Stimulated activated CD8-positive, alpha-beta memory T cell treated with anti-CD3 and anti-CD28 coated beads, Interleukin-12 subunit alpha, Interleukin-12 subunit beta, amount 100 ng/mL, for 24 hours (primary cell): Measurements from ENCODE around the gene WDR27.

ENCODE experiments used
- DNase-seq: peaks from one replicate; pipeline ENCODE4 v3.0.0-alpha.2; 2020; ENCODE audit errors: extremely low read depth

WDR27 gene

DNA sequence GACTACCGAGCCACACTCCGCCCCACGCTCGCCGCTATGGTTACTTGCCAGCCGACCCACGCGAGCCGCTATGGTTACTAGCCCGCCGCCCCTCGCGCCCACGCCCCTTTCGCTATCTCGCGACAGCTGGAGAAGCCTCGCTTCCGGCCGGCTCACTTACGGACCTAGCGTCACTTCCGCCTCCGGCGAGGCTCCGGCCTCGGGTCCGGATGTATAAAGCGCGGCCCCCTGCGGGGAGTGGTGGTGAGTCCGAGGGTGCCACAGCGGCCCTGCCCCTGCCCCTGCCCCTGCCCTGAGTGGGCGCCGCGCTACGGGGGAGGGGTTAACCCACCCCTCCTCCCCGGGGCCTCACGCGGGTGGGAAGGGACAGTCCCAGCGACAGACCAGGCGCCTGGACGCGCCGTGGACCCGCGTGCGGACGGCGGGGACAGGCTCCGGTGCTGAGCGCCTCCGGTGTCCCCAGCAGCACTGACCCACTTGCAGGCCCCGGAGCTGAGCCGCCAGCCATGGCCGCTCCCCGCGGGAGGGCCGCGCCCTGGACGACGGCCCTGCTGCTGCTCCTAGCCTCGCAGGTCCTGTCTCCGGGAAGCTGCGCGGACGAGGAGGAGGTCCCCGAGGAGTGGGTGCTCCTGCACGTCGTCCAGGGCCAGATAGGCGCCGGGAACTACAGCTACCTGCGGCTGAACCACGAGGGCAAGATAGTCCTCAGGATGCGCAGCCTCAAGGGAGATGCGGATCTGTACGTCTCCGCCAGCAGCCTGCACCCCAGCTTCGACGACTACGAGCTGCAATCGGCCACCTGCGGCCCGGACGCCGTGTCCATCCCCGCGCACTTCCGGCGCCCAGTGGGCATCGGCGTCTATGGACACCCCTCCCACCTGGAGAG lies at the start of gene WDR27, which contains the start of gene C6orf120:
TSS of gene WDR27 (minus strand) at position 76 of the 886 bp plus-strand sequence. CDS start 13,024 bp downstream, outside the sequence.
TSS of gene C6orf120 (plus strand) at position 173 of the 886 bp plus-strand sequence. CDS start at position 507, 334 bp downstream.
- DNase-seq, result peak; percentile 96

DNA sequence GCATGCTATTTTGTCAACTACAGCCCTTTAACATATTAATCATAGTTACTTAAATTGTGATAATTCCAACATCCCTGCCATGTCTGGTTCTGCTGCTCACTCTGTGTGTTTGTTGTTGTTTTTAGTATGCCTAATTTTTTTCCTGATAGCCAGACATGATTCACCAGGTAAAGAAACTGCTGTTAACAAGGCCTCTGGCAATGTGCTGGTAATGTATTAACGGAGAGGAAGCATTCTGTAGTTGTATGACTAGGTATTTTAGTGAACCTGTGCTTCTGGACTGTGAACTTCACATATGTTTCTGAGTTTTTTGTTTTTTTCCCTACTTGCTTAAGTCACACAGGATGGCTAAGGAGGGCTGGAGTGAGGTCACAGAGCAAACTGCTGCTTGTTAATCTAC lies 44.7 kb upstream of the WDR27 start:
- no peak for DNase-seq

DNA sequence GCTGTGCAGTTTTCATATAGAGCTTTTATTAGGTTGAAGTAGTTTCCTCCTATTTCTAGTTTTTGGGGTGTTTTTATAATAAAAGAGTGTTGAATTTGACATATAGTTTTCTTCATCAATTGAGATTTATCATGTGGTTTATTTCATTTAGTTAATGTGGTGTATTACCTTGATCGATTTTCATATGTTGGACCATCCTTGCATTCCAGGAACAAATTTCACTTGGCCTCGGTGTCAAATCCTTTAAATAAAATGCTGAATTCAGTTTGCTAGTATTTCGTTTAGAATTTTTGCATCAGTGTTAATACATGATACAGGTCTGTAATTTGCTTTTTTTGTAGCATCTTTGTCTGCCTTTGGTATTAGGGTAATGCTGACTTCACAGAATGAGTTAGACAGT lies 43.6 kb upstream of the WDR27 start:
- no peak for DNase-seq

DNA sequence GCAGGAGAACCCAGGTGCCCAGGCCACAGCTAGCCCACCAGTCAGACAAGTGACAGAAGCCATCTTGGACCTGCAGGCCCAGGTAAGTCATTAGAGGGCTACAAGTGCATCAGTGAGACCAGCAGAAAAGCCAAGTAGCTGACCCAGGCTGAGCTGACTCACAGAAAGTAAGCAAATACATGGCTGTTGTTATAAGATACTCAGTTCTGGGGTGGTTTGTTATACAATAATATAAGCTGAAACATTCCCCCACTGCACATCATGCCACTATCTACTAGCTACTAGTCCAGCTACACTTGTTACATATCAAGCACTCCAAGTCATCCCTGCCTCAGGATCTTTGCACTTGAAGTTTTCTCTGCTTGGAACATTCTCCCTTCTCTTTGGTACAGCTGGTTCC lies 39.5 kb upstream of the WDR27 start:
- DNase-seq, result no peak

DNA sequence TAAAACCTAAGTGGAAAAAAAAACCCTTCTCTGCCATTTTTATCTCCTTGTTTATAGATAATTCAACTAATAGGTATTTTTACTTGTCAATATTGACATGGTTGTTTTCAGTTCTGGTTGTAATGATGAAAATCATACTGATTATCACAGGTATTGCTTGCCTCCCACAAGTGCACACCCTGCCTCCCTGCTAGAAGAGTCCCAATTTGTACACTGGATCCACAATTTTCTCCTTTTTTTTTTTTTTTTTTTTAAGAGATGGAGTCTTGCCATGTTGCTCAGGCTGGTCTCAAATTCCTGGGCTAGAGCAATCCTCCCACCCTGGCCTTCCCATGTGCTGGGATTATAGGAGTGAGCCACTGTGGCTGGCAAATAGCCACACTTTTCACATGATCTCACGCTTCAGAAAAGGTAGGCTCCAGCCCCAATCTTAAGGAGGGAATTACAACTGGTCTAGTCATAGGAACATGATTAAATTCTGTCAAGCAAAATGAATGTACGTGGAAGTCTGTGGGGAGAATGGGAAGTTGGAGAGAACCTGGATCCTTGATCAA lies 37.2 kb upstream of the WDR27 start:
- DNase-seq, result no peak

DNA sequence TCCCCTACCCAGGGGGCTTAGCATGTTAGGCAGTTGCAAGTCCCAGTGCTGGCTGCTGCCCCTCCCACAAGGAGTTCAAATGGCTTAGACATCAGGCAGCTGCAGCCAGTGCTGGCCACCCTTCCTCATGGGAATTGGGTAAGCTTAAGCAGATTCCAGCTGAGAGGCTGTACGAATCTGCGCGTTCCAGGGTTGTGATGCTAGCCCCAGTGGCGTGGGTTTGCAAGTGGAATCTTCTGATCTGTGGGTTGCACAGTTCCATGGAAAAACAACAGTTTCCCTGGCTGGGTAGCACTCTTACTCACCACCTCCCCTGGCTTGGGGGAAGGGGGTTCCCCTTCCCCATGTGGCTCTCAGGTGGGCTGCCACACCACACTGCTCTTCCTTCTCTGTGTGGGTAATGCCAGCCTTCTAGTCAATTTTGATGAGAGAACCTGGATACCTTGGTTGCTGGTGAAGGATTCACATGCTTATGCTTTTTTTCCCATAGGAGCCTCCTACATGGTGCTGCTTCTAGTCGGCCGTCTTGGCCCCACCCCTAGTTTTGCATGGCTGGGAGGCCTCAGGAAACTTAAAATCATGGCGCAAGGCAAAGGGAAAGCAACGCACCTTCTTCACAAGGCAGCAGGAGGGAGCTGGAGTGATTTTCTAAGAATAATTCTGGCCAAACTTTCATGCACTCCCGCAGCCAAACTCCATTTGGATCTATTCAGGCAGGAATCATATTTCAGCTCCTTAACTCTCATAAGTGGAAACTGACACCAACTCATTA lies 36.6 kb upstream of the WDR27 start:
- no peak for DNase-seq

DNA sequence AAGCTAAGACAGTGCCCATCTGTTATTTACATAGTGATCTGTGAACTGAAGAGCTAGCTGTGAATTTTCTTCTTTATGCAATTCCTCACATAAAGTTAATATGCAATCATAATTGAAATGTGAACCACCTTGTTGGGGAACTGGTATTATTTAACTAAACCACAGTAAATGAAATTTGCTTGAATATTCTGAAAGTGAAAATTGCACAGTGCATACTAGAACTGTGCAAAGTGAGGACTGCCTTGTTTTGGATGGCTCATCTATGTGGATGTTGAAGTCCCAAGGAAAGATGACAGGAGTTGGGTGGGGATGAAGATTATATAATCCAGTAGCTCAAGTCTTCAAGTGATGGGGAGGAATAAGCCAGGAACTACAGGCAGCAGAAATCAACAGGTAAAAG lies 28.1 kb upstream of the WDR27 start:
- DNase-seq, result no peak

DNA sequence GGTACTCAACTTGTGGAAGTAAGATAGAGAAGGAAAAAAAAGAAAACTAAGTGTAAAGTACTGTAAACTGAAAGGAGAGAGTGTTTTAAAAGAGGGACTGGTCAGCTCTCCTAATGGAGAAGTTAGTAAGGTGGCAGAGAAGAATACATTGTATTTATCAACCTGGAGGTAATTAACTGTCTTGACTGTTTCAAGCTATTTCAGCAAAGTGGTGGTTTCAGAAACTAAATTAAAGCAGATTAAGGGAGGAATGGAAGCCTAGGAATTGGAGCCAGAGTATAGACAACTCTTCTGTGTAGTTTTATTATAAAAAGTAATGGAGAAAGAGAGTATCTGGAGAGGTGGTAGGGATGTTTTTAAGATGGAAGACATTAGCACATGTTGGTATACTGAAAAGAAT lies 25.1 kb upstream of the WDR27 start:
- no peak for DNase-seq

DNA sequence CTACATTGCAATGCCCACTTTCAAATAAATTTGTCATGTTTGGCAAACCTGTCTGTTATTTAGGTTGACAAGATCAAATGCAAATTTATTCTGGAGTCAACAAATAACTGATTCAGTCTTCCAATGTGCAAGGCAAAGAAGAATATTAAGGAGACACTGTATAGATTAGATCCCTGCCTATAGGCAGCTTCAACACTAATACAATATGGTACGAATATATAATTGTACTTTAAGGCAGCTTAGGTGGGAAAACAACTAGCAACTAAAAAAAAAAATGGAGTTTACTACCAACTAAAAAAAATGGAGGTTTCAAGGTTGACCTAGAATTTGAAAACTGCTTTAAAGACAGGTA lies 24.2 kb upstream of the WDR27 start:
- DNase-seq, result no peak

DNA sequence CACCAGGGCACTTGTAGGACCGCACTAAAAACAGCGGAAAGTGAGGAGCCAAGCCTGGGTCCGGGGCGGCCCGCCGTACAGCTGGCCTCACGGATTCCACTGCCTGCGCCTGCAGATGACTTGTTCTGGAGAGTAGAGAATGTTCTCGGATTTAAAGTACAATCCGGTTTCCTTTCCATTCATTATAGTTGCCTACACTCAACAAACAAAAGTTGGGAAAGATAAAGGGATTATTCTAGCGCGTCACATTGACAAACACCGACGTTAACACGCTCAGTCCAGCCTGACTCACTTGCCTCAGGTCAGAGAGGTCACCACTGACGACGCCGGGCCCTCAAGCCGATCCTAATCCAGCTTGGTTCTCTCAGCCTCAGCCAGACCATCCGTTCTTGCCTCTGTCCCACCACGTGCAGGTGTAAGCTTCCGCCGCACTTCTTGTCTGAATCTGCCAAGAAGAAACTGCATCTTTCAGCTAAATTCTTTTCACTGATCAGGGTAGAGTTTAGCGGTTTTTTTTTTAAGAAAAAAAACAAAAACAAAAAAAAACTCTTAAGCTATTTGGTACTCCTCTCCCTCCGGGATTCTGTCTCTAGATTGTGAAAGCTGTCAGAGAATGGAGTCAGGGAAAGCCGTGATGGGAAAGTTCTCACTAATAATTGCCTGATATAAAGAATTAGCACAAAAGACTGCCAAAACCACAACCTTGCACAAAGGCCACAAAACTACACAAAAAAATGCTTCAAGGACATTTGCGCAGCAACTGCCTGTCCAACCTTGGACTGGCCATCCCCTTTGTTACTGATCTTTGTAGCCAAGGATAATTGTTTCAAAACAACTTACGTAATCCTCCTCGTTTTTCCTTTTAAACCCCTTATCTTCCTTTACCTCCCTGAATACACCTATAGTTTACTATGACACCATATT lies 23.6 kb upstream of the WDR27 start:
- no peak for DNase-seq

DNA sequence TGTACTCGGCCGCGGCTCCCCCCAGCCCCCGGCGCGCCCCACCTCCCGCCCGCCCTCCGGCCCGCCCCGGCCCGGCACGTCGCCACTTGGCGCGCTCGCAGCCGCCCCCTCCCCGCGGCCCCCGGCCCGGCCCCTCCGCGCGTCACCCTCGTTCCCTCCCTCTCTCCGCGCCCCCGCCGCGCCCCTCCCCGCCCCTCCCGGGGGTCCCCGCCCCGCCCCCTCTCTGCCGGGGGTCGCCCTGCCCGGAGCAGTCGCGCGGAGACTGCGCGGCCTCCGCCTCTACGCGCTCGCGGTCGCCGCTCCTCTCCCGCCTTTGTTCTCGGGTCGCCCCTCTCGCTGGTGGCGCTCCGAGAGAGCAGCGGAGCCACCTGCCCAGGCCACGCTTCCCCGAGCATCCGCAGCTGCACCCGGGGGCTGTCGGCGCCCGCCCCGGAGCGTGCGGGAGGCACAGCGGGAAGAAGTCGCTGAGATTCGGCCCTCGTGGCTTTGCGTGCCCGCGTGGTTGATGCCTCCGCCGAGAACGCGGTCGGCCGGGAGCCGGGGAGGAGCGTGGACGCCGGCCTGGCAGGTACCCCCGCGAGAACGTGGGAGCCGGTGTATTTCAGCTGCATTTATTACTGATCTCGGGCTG lies 22.8 kb upstream of the WDR27 start, which contains the start of gene PHF10:
TSS of gene PHF10 (minus strand) at position 7 of the 631 bp plus-strand sequence. CDS start 569 bp downstream, outside the sequence.
- peak; percentile 55 for DNase-seq

DNA sequence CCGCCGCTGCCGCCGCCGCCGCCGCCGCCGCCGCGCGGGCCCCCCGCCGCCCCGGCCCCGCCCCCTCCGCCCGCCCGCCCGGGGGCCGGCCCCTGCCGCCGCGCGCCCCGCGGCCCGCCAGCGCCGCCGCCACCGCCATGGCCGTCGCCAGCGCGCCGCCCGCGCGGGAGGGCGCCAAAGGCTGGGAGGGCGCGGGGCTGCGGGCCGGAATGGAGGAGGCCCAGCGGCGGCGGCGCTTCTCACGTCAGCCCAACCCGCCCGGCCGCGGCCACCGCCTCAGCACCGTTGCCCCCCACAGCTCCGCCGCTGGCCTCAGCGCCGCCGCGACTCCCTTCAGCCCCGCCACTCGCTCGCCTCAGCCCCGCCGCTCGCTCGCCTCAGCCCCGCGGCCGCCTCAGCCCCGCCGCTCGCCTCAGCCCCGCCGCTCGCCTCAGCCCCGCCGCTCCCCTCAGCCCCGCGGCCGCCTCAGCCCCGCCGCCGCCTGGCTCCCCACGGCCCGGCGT lies 22.2 kb upstream of the WDR27 start:
- no peak for DNase-seq

DNA sequence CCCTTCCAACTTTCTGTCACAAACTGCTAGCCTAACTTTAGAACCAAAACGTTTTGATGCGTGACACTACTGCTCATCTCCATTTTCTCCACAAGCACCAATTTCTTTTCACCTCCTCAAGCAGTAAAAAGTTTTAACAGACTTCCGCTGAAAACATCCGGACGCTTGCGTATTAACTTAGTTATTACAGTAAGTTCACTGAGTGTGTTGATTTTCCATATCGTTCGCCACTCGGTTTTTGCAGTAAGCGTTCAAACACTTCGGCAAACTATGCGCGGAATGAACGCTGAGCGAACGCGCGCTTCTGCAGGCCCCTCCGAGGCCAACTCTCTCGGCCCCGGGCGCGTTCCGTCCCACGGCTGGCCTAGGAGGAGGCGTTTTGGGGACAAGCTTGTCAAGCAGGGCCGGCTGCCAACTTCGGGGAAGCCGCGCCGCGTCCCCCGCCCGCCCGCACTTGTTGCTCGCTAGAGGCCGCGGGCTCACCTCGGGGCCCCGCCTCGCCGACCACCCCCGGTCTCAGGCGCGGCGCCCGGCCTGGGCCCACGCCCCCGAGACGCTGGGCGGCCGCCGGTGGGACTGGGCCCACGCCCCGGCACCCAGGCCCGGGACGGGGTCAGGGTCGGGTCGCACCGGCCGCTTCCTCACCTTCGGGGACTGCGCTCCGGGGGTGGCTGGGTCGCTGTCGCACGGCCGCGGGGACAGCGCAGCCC lies 21.5 kb upstream of the WDR27 start:
- DNase-seq, result peak; percentile 26

DNA sequence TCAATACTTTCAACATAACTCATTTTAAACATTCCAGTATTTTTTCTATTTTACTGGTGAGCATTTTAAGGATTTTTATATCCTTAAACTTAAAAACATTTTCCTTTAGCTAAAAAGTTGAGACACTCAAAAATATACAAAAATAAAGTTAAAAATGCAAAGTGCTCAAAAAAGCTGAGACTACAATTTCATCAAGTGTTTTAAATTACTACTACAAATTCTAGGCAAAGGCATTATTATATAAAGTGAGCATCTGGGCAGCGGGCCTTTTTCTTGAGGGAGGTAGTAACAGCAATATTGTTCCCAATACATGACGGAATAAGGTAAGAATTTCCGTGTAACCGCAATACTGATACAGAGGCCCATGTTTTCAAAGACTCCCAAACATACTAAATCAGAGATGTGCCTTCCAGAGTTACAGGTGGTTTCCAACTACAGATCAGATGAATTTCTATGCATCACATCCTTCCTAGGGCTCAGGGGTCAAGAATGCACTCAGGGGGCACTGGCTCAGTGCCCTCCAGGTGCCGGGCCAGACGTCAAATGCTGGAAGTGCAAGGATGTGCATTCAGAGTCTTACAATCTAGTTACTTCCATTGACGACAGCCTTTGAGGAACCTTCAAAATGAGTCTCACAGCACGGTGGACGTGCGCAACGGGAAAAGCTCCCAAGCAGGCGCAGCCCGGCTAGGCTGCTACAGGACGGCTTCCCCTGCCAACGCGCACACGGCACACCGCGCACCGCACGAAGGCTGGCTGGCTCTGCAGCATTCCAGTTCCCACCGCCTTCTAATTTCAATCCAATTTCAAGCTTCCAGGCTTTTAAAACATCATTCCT lies 20.8 kb upstream of the WDR27 start:
- no peak for DNase-seq

DNA sequence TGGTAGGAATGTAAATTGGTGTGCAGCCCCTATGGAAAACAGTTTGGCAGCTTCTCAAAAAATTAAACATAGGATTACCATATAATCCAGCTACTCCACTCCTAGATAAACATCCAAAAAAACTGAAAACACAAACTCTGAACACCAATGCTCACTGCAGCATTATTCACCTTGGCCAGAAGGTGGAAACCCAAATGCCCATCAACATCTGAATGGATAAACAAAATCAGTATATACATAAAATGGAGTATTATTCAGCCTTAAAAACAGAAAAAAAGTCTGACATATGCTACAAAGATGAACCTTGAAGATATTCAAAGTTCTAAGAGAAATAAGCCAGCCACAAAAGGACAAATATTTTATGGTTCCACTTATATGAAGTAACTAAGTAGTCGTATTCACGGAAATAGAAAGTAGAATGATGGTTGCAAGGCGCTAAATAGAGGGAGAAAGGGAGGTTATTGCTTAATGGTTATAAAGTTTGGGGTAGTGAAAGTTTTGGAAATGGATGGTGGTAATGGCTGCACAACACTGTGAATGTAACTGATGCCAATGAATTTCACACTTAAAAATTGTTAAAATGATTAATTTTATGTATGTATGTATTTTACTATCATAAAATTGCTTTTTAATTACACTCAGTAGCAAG lies 18.5 kb upstream of the WDR27 start:
- no peak for DNase-seq

DNA sequence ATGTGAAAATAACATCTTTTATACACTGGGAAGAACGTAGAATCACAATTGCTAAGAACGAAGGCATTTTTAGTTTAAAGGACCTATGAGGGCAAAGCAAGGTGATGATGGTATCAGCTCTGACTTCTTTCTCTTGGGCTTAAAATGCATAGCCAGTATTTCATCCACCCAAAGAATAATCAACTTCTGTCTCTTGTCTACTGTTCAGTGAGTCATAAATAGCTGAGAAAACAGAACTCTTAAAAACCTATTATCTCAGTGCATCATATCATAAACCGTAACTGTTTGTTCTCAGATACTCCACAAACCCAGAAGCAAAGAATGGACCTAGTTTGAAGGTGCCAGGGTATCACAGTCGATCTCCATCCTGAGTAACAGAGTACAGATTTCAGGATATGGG lies 17.3 kb upstream of the WDR27 start:
- no peak for DNase-seq

DNA sequence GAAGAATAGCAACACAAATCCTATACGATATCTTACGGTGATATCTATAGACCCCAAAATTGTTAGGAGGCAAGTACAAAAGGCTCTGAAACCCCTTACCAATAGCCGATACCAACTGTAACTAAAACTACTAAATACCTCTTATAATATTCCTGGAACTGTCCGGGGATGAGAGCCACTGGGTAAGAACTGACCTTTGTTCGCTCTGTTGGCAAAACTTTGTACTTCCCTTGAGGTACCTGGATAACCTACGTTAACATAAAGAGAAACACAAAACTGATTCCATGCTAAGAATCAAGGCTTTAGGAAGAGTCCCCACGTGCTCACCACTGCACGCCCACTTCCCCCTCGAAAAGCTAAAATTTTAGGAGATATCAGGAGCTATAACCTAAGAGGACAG lies 12.8 kb upstream of the WDR27 start:
- no peak for DNase-seq

DNA sequence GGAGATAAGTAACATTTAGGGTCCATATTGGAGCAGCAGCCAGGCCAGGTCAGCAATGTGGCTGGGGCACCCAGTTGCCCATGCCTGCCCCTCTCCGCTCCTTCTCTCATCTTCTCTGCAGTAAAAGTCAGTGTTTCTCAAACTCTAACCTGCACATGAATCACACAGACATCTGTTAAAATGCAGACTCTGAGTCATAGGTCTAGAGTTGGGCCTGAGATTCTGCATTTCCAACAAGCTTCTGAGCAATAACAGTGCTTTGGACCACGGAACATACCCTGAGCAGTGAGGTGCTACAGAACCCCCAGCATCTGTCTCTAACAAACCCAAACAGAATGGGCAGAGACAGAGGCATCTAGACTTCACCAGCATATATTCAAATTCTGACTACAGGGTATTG lies 12.3 kb upstream of the WDR27 start:
- DNase-seq, result no peak

DNA sequence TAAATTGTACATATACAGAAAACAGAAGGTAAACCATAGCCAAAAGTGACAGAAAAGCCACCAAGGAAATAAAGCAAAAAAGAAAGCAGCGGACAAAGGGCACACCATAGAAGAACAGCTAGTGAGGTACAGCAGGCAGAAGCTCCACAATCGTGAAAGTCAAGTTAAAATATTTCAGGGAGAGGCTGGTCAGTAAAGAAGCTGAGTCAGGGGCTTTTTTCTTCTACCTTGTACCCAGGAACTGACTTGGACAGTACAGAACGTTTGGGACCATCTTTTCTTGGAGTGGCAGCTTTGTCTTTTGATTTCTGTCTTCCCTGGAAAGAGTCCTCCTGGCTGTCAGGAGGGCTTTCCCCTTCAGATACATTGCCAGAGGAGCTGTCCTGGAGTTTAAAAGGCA lies 8.2 kb upstream of the WDR27 start:
- no peak for DNase-seq
